Transverse colon (tissue), 4 donors: Measurements from ENCODE around the gene FOXD3. TPM values are rescaled to one million over a fixed set of nuclear protein-coding genes. Genes with fewer than 3 reads are reported as not detected.

Source experiments
- DNase-seq: peaks from one replicate; pipeline ENCODE4 v3.0.0-alpha.2; 2019
- H3K27ac ChIP-seq, 4 donors: fragments of 200-600 bp; sonication (generic); 2 replicates each; pipeline ENCODE4 v1.5.1; 2016 to 2018; ENCODE audit warnings: inconsistent platforms in 4 of 4
- H3K27me3 ChIP-seq: fragments of 200-600 bp; sonication (generic); 2 replicates; pipeline ENCODE4 v1.5.1; 2017; ENCODE audit warnings: inconsistent platforms
- H3K36me3 ChIP-seq, 4 donors: fragments of 200-600 bp; sonication (generic); 2 replicates each; pipeline ENCODE4 v1.5.1; 2017 to 2019; ENCODE audit warnings: inconsistent platforms in 4 of 4
- H3K4me1 ChIP-seq, 4 donors: fragments of 200-600 bp; sonication (generic); 2 replicates each; pipeline ENCODE4 v1.5.1; 2017 to 2020; ENCODE audit warnings: inconsistent platforms in 4 of 4
- H3K4me3 ChIP-seq, 4 donors: fragments of 200-600 bp; sonication (generic); 1 replicate in 1 of 4; 2 replicates in 3 of 4; pipeline versions ENCODE4 v1.5.1 to v1.6.1; 2017 to 2019; ENCODE audit warnings: inconsistent platforms in 4 of 4
- H3K9me3 ChIP-seq, 2 donors: fragments of 200-600 bp; sonication (generic); 2 replicates each; pipeline ENCODE4 v1.5.1; 2017 to 2019; ENCODE audit warnings: inconsistent platforms in 2 of 2
- CTCF ChIP-seq, 5 experiments: fragments of 200-600 bp in 3 of 5; fragments of 450-650 bp in 2 of 5; sonication (generic) in 3 of 5; IDR thresholded peaks; 1 replicate in 2 of 5; 2 replicates in 3 of 5; pipeline ENCODE4 v1.5.1; 2016 to 2017; ENCODE audit warnings: antibody characterized with exemption in 5 of 5, inconsistent platforms in 3 of 5, mild to moderate bottlenecking in 2 of 5, moderate library complexity in 1 of 5
- EP300 ChIP-seq: sonication (generic); formaldehyde crosslinking; IDR thresholded peaks from one replicate; pipeline ENCODE4 v1.6.1; 2017; ENCODE audit warnings: antibody characterized with exemption, low read depth
- POLR2A ChIP-seq: fragments of 450-650 bp; IDR thresholded peaks from one replicate; pipeline ENCODE4 v1.6.1; 2016; ENCODE audit warnings: antibody characterized with exemption, mild to moderate bottlenecking, moderate library complexity
- POLR2AphosphoS5 ChIP-seq, 3 donors: sonication (generic); formaldehyde crosslinking; IDR thresholded peaks; one replicate each; pipeline ENCODE4 v1.6.1; 2016; ENCODE audit warnings: antibody characterized with exemption in 3 of 3
- WGBS, 2 donors: methylation state at CpG; one replicate each; pipeline ENCODE4 v1.1.5; 2018; ENCODE audit warnings: low coverage in 1 of 2; 5-methylcytosine and 5-hydroxymethylcytosine counted together
- in situ Hi-C, 4 donors: fragments of 200-750 bp; cut with MboI; loops; one replicate each; pipeline versions ENCODE4 v1.15.0 to v1.15.1; 2017; ENCODE audit warnings: low sequenced_read_pairs in 3 of 4, low pct_ligation_motif_present in 1 of 4, low pct_unique_long_range_greater_than_20kb in 1 of 4
- intact Hi-C: fragments of 100-400 bp; cut with DNase I; formaldehyde crosslinking; loops from one replicate; pipeline ENCODE4 v1.15.1; 2023; ENCODE audit warnings: low total_unique reads
- total RNA-seq, 4 donors: library from RNA; depleted of rRNA; stranded (reverse); fragments of >200 nt; gene quantifications; one replicate each; pipeline ENCODE4 v1.1.0, GENCODE V29; 2016

Gene FOXD3
- total RNA-seq, 4 donors from 2014 or later = 0.32 to 0.68 TPM; not detected in 2

DNA sequence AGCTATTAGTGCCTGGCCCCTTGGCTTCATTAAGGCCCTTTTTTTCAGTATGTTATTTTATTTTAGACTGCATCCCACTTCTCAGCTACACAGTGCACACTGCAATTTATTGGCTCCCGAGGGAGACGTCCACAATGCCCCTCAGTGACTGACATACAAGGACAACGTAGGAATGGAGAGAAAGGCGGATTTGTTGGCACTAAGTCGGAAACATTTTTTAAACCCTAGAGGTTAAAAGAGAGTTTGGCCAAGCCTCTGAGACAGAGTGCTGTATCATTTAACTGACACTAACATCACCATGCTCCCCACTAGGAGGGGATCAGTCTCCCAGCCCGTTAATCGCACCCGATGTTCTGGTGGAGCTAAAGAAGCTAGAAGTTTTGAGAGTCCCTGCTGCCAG, 45.7 kb upstream of the FOXD3 start:
- no peaks in the 10 kb centered on the region for H3K9me3 ChIP-seq
- H3K4me1 ChIP-seq = peaks cover 0 to 7% (median 0%) of the 10 kb centered on the region in 4 donors
- in situ Hi-C loops = no loop called here
- H3K27me3 ChIP-seq = no peaks in the 10 kb centered on the region
- no peaks in the 10 kb centered on the region for H3K36me3 ChIP-seq
- intact Hi-C loops = no loop called here
- no peak for DNase-seq
- no peak overlapping the region for H3K27ac ChIP-seq
- 71 to 79% methylated on average over 8 of the region's 8 CpGs for WGBS, 2 donors
- TF ChIP-seq POLR2AphosphoS5 (IDR thresholded peaks at IDR 0.05) (no peak), POLR2A (no peak), EP300 (no peak), CTCF (IDR thresholded peaks at IDR 0.05) (no peak)
- no peak overlapping the region for H3K4me3 ChIP-seq

GRCh38 chr1:63277195-63278192, 44.9 kb upstream of the FOXD3 start:
- peak; percentile 28 for DNase-seq
- no peaks in the 10 kb centered on the region for H3K9me3 ChIP-seq
- TF ChIP-seq CTCF (IDR thresholded peaks at IDR 0.05) (no peak), EP300 (no peak), POLR2AphosphoS5 (IDR thresholded peaks at IDR 0.05) (no peak), POLR2A (no peak)
- WGBS, 2 donors = 74 to 83% methylated on average over 3 of the region's 3 CpGs
- in situ Hi-C loops (no loop called here), intact Hi-C loops (no loop called here)
- H3K27ac ChIP-seq = peak overlapping the region in 2 of 4 donors; percentile 41 to 49
- no peaks in the 10 kb centered on the region for H3K36me3 ChIP-seq
- no peaks in the 10 kb centered on the region for H3K27me3 ChIP-seq
- H3K4me3 ChIP-seq = no peak overlapping the region
- peaks cover 0 to 7% (median 0%) of the 10 kb centered on the region in 4 donors for H3K4me1 ChIP-seq

DNA sequence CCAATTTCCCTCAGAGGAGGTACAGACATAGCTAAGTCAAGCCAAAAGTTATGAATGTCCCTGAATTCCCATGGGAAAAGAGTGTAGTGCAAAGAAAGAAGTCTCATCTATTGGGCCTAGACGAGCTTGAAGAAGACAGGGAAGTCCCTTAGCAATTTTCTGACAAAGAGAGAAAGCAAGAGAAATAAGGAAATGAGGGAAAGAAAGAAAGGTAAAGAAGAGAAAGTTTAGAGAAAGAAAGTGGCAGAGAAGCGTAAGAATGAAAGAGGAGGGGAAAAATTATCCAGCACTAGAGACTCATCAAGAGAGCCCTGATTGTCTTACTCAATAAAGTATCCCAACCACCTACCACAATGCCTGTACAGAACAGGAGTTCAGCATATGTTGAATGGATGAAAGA, 40.6 kb upstream of the FOXD3 start:
- Histone ChIP-seq H3K36me3 (no peaks in the 10 kb centered on the region), H3K4me3 (no peak overlapping the region), H3K27me3 (no peaks in the 10 kb centered on the region), H3K9me3 (no peaks in the 10 kb centered on the region), H3K4me1 (peaks cover 0 to 7% (median 0%) of the 10 kb centered on the region in 4 donors), H3K27ac (no peak overlapping the region)
- DNase-seq = no peak
- intact Hi-C loops (no loop called here), in situ Hi-C loops (no loop called here)
- TF ChIP-seq POLR2A (no peak), CTCF (IDR thresholded peaks at IDR 0.05) (no peak), EP300 (no peak)
- 70 to 77% methylated on average over 2 of the region's 2 CpGs for WGBS, 2 donors

DNA sequence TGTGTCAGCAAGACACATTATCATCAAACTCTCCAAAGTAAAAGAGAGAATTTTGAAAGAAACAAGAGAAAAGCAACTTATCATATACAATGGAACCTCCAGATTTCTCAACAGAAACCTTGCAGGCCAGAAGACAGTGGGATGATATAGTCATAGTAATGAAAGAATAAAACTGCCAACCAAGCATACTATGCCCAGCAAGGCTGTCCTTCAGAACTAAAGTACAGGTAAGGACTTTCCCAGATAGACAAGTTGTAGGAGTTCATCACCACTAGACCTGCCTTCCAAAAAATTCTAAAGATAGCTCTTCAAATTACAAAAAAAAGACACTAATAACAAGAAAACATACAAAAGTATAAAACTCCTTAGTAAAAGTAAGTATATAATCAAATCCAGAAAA, 33.2 kb upstream of the FOXD3 start:
- no peak overlapping the region for H3K4me3 ChIP-seq
- no peaks in the 10 kb centered on the region for H3K4me1 ChIP-seq
- H3K36me3 ChIP-seq = no peaks in the 10 kb centered on the region
- H3K9me3 ChIP-seq = peaks cover 12 to 17% of the 10 kb centered on the region in 2 donors
- no peak for DNase-seq
- H3K27me3 ChIP-seq = no peaks in the 10 kb centered on the region
- TF ChIP-seq CTCF (IDR thresholded peaks at IDR 0.05) (no peak), POLR2A (no peak), POLR2AphosphoS5 (IDR thresholded peaks at IDR 0.05) (no peak), EP300 (no peak)
- H3K27ac ChIP-seq = no peak overlapping the region
- in situ Hi-C loops = no loop called here
- intact Hi-C loops = no loop called here
